Panc1 (cell line): ENCODE data around the gene CHCHD1. TPM values are rescaled to one million over a fixed set of nuclear protein-coding genes. Genes with fewer than 3 reads are reported as not detected.
"Not testable (repeated sequence)": the region's sequence is repeated elsewhere in the genome, so short reads cannot be mapped to it uniquely, and the experiment has no call there.

Experiments
- ATAC-seq: fragments of 200-7000 bp; cut with Tn5 transposase; 2 replicates; pipeline ENCODE4 v1.9.1; 2020; ENCODE audit warnings: mild to moderate bottlenecking, moderate library complexity
- BruUV-seq: library from RNA; stranded (reverse); fragments of 400-500 nt; replicated peaks from 2 replicates; lab custom pipeline; 2021; lab: Mats Ljungman, UMichigan
- CTCF ChIA-PET: fragments of 300-600 bp; sonication (Branson Sonifier 250); formaldehyde crosslinking; loops from one replicate; lab custom pipeline; 2022; ENCODE audit warnings: antibody characterized with exemption; lab: Charles Lee
- POLR2A ChIA-PET: fragments of 300-600 bp; sonication (Branson Sonifier 250); formaldehyde crosslinking; loops from one replicate; lab custom pipeline; 2022; ENCODE audit warnings: antibody characterized with exemption; lab: Charles Lee
- DNase-seq: peaks from one replicate; pipeline ENCODE4 v3.0.0-alpha.2; 2010; ENCODE audit warnings: low read depth, low spot score
- H3K27ac ChIP-seq: 2 replicates; pipeline ENCODE4 v1.5.1; 2011; ENCODE audit warnings: mild to moderate bottlenecking, low read length, inconsistent platforms
- H3K27me3 ChIP-seq: fragments of 200-500 bp; sonication (Bioruptor generic); 2 replicates; pipeline ENCODE4 v1.6.0; 2014; ENCODE audit warnings: low read length, inconsistent platforms; ENCODE audit not compliant: control insufficient read depth, insufficient read depth
- H3K36me3 ChIP-seq: fragments of 200-500 bp; sonication (Bioruptor generic); 2 replicates; pipeline ENCODE4 v1.5.1; 2014; ENCODE audit warnings: inconsistent platforms, mild to moderate bottlenecking, low read length, moderate library complexity; ENCODE audit not compliant: control insufficient read depth, insufficient read depth
- H3K4me1 ChIP-seq: 2 replicates; pipeline ENCODE4 v1.5.1; 2011; ENCODE audit warnings: inconsistent platforms, mild to moderate bottlenecking, low read length, moderate library complexity; ENCODE audit not compliant: control insufficient read depth, insufficient read depth
- H3K4me3 ChIP-seq, 2 experiments: 2 replicates each; pipeline ENCODE4 v1.5.1; 2011 to 2012; ENCODE audit warnings: low read depth in 2 of 2, low read length in 2 of 2, mild to moderate bottlenecking in 2 of 2, inconsistent platforms in 1 of 2, moderate library complexity in 1 of 2
- H3K9me3 ChIP-seq: fragments of 200-500 bp; sonication (Bioruptor generic); 2 replicates; pipeline ENCODE4 v1.5.1; 2014; ENCODE audit warnings: low read depth, mild to moderate bottlenecking, inconsistent platforms, low read length, moderate library complexity; ENCODE audit not compliant: control insufficient read depth, insufficient read depth
- CTCF ChIP-seq: fragments of 450-650 bp; IDR thresholded peaks from 2 replicates; pipeline ENCODE4 v1.5.1; 2017; ENCODE audit warnings: mild to moderate bottlenecking
- POLR2AphosphoS5 ChIP-seq: IDR thresholded peaks from 2 replicates; pipeline ENCODE4 v1.6.1; 2012; ENCODE audit warnings: mild to moderate bottlenecking, low read depth, low read length, moderate library complexity
- REST ChIP-seq, 2 experiments: IDR thresholded peaks; 2 replicates each; pipeline ENCODE4 v1.6.1; 2011 to 2012; ENCODE audit warnings: low read depth in 2 of 2, control low read depth in 1 of 2, low read length in 1 of 2, mild to moderate bottlenecking in 1 of 2, moderate library complexity in 1 of 2; ENCODE audit not compliant: insufficient read depth in 1 of 2
- SIN3A ChIP-seq: IDR thresholded peaks from 2 replicates; pipeline ENCODE4 v1.6.1; 2012; ENCODE audit warnings: low read depth, mild to moderate bottlenecking, low read length, moderate library complexity, borderline replicate concordance; ENCODE audit not compliant: insufficient read depth
- TCF7L2 ChIP-seq: IDR thresholded peaks from 2 replicates; pipeline ENCODE4 v1.6.1; 2011; ENCODE audit warnings: mild to moderate bottlenecking, low read depth, low read length, inconsistent platforms
- in situ Hi-C: cut with HindIII; loops from 2 replicates; pipeline ENCODE4 v1.10.0; 2016; ENCODE audit warnings: low sequenced_read_pairs, low pct_unique_long_range_greater_than_20kb
- intact Hi-C: fragments of 100-400 bp; cut with micrococcal nuclease; formaldehyde crosslinking; loops from one replicate; pipeline ENCODE4 v1.10.0; 2022; ENCODE audit not compliant: unreplicated experiment
- total RNA-seq: library from RNA; stranded (reverse); gene quantifications from one replicate; pipeline ENCODE4 v1.2.1, GENCODE V29; 2021; ENCODE audit not compliant: unreplicated experiment

Gene CHCHD1
- total RNA-seq, 1 experiment from 2014 or later = 41.2 TPM

DNA sequence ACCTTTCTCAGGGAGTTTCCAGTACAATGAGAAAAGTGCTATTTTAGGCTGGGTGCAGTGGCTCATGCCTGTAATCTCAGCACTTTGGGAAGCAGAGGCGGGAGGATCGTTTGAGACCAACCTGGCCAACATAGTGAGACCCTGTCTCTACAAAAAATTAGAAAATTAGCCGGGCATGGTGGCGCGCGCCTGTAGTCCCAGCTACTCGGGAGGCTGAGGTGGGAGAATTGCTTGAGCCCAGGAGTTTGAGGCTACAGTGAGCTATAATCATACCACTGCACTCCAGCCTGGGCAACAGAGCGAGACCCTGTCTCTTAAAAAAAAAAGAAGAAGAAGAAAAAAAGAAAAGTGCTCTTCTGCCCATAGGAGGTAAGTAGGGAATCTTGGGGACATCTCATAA is 14.2 kb downstream of the CHCHD1 start:
- H3K36me3 ChIP-seq = peaks cover 10% of the 10 kb centered on the region
- POLR2A ChIA-PET, CTCF ChIA-PET, ATAC-seq, BruUV-seq, intact Hi-C loops, H3K9me3 ChIP-seq, H3K4me1 ChIP-seq, H3K4me3 ChIP-seq, in situ Hi-C loops, H3K27ac ChIP-seq, DNase-seq, H3K27me3 ChIP-seq: not testable (repeated sequence)

DNA sequence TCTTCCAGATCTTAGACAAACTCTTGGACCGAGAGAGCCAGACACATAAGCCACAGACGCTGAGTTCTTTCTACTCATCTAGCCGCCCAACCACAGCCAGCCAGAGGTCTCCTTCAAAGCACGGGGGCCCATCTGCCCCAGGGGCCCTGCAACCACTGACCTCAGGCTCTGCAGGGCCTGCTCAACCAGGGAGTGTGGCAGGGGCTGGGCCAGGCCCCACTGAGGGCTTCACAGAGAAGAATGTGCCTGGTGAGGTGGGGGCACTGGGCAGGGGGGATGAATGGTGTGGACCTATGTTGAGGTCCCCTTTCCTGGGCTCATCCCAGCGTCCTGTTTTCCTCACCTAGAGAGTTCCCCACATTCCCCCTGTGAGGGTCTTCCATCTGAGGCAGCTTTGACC is 14.9 kb downstream of the CHCHD1 start:
- Histone ChIP-seq H3K36me3 (peaks cover 8% of the 10 kb centered on the region), H3K9me3 (no peaks in the 10 kb centered on the region), H3K27ac (no peak overlapping the region), H3K4me3 (no peak overlapping the region), H3K27me3 (no peaks in the 10 kb centered on the region), H3K4me1 (no peaks in the 10 kb centered on the region)
- TF ChIP-seq CTCF (no peak), POLR2AphosphoS5 (peak; percentile 32; the same call in 1 of the 2 replicates), TCF7L2 (no peak)
- in situ Hi-C loops = no loop called here
- ChIA-PET CTCF (no interaction called here), POLR2A (no interaction called here)
- intact Hi-C loops = no loop called here
- ATAC-seq (no peak), DNase-seq (no peak)
- TSS peak; percentile 24 for BruUV-seq

- H3K9me3 ChIP-seq = no peaks in the 10 kb centered on the region
- H3K27me3 ChIP-seq = no peaks in the 10 kb centered on the region
- ChIA-PET POLR2A (no interaction called here), CTCF (no interaction called here)
- no peak for DNase-seq
- H3K36me3 ChIP-seq = peaks cover 11% of the 10 kb centered on the region
- no peak overlapping the region for H3K4me3 ChIP-seq
- intact Hi-C loops = no loop called here
- no peak overlapping the region for H3K27ac ChIP-seq
- in situ Hi-C loops = no loop called here
- ATAC-seq = no peak
- H3K4me1 ChIP-seq = no peaks in the 10 kb centered on the region
- no TSS peak for BruUV-seq
- TF ChIP-seq TCF7L2 (no peak), CTCF (no peak), SIN3A (no peak), REST (IDR thresholded peaks at IDR 0.05; ENCODE audit: insufficient read depth in 1 of 2, low read depth in 2 of 2, low read length in 1 of 2) (no peak), POLR2AphosphoS5 (no peak)
Observed at GRCh38 chr10:73797324-73798025, 15.6 kb downstream of the CHCHD1 start.
